Common myeloid progenitor, CD34-positive (primary cell): Measurements from ENCODE around the gene SYNCRIP.

Source experiments
- CTCF ChIA-PET: fragments of 350-600 bp; sonication (Branson Sonifier 250); formaldehyde crosslinking; loops from one replicate; lab custom pipeline; 2021; ENCODE audit warnings: antibody characterized with exemption; lab: Charles Lee
- POLR2A ChIA-PET: fragments of 350-600 bp; sonication (Branson Sonifier 250); formaldehyde crosslinking; loops from one replicate; lab custom pipeline; 2021; ENCODE audit warnings: antibody characterized with exemption; lab: Charles Lee
- DNase-seq, 3 donors: peaks; one replicate each; pipeline versions ENCODE4 v3.0.0 to v3.0.0-alpha.2; 2013
- H3K27ac ChIP-seq, 2 experiments: 1 replicate in 1 of 2; 2 replicates in 1 of 2; pipeline ENCODE4 v1.7.0; 2013; ENCODE audit warnings: inconsistent platforms in 2 of 2, low read length in 2 of 2, mild to moderate bottlenecking in 2 of 2, low read depth in 1 of 2, moderate library complexity in 1 of 2; ENCODE audit not compliant: severe bottlenecking in 2 of 2, insufficient read depth in 1 of 2, poor library complexity in 1 of 2
- H3K27me3 ChIP-seq, 5 experiments: replicated peaks in 2 of 5; 1 replicate in 3 of 5; 2 replicates in 2 of 5; pipeline versions ENCODE4 v1.6.1 to v1.7.0; 2013; ENCODE audit warnings: low read length in 4 of 5, mild to moderate bottlenecking in 2 of 5, moderate library complexity in 2 of 5, inconsistent platforms in 1 of 5; ENCODE audit not compliant: insufficient read depth in 5 of 5, control insufficient read depth in 4 of 5
- H3K36me3 ChIP-seq, 4 experiments: 1 replicate in 2 of 4; 2 replicates in 2 of 4; pipeline versions ENCODE4 v1.6.1 to v1.7.0; 2013; ENCODE audit warnings: low read length in 3 of 4, control low read depth in 1 of 4, mild to moderate bottlenecking in 1 of 4; ENCODE audit not compliant: control insufficient read depth in 4 of 4, insufficient read depth in 4 of 4
- H3K4me1 ChIP-seq, 4 experiments: 1 replicate in 3 of 4; 2 replicates in 1 of 4; pipeline versions ENCODE4 v1.6.1 to v1.7.1; 2013; ENCODE audit warnings: low read length in 3 of 4, mild to moderate bottlenecking in 3 of 4, control low read depth in 1 of 4, inconsistent platforms in 1 of 4, moderate library complexity in 1 of 4; ENCODE audit not compliant: control insufficient read depth in 4 of 4, insufficient read depth in 4 of 4; ENCODE audit errors: control extremely low read depth in 1 of 4
- H3K4me3 ChIP-seq, 7 experiments: 1 replicate in 4 of 7; 2 replicates in 3 of 7; pipeline versions ENCODE4 v1.5.1 to v1.7.0; 2013; ENCODE audit warnings: mild to moderate bottlenecking in 7 of 7, low read length in 6 of 7, moderate library complexity in 6 of 7, inconsistent platforms in 2 of 7, low read depth in 2 of 7, control low read depth in 1 of 7; ENCODE audit not compliant: insufficient read depth in 4 of 7, control insufficient read depth in 1 of 7; ENCODE audit errors: extremely low read depth in 1 of 7
- H3K9me3 ChIP-seq, 5 experiments: 1 replicate in 4 of 5; 2 replicates in 1 of 5; pipeline versions ENCODE4 v1.6.1 to v1.7.1; 2013; ENCODE audit warnings: low read length in 4 of 5, mild to moderate bottlenecking in 2 of 5, inconsistent platforms in 1 of 5, low read depth in 1 of 5, moderate library complexity in 1 of 5; ENCODE audit not compliant: control insufficient read depth in 4 of 5, insufficient read depth in 2 of 5; ENCODE audit errors: control extremely low read depth in 1 of 5
- WGBS: methylation state at CpG from one replicate; pipeline ENCODE4 v1.1.5; 2013; ENCODE audit not compliant: insufficient coverage; 5-methylcytosine and 5-hydroxymethylcytosine counted together

The SYNCRIP gene

GRCh38 chr6:85676086-85676729, 33.5 kb upstream of the SYNCRIP start:
- H3K4me3 ChIP-seq, result peak overlapping the region in 6 of 7 experiments; percentile 86 to 100 (median 99)
- 45% methylated on average over 4 of the region's 6 CpGs for WGBS
- H3K9me3 ChIP-seq, result no peaks in the 10 kb centered on the region
- H3K36me3 ChIP-seq, result peaks cover 0 to 36% (median 9%) of the 10 kb centered on the region in 4 experiments
- peak overlapping the region; percentile 23 to 93 for H3K27ac ChIP-seq
- no peak for DNase-seq
- POLR2A ChIA-PET, result interaction anchor here (1.6 to 3.2 kb wide), 3 partner anchors 33 to 35 kb away, joined by 3 to 107 read pairs (median 13); partner anchors contain the start of gene SYNCRIP
- H3K4me1 ChIP-seq, result peaks cover 22 to 44% (median 34%) of the 10 kb centered on the region in 4 experiments
- CTCF ChIA-PET, result interaction anchor here (0.7 to 5.8 kb wide), 4 partner anchors 8 to 68 kb away, joined by 3 to 80 read pairs (median 4); partner anchors contain the start of gene SYNCRIP
- H3K27me3 ChIP-seq, result no peaks in the 10 kb centered on the region

GRCh38 chr6:85675030-85675819, 32.5 kb upstream of the SYNCRIP start:
- Histone ChIP-seq H3K27ac (no peak overlapping the region), H3K4me1 (peaks cover 22 to 46% (median 36%) of the 10 kb centered on the region in 4 experiments), H3K4me3 (peak overlapping the region in 5 of 7 experiments; percentile 9 to 99 (median 98)), H3K27me3 (no peaks in the 10 kb centered on the region), H3K9me3 (no peaks in the 10 kb centered on the region), H3K36me3 (peaks cover 0 to 36% (median 9%) of the 10 kb centered on the region in 4 experiments)
- CTCF ChIA-PET, result interaction anchor here (0.7 to 5.8 kb wide), 2 partner anchors 24 to 34 kb away, joined by 4 to 80 read pairs; partner anchors contain the start of gene SYNCRIP
- WGBS, result 100% methylated on average over 2 of the region's 4 CpGs
- POLR2A ChIA-PET, result interaction anchor here (0.6 to 1.7 kb wide), 4 partner anchors 32 to 64 kb away, joined by 3 to 13 read pairs (median 3); partner anchors contain the start of gene SYNCRIP
- no peak for DNase-seq

- ChIA-PET POLR2A (interaction anchor here (0.9 to 1.7 kb wide), 3 partner anchors 31 to 35 kb away, joined by 3 to 13 read pairs (median 3); partner anchors contain the start of gene SYNCRIP), CTCF (interaction anchor here (0.7 to 5.8 kb wide), 2 partner anchors 23 to 34 kb away, joined by 4 to 80 read pairs; partner anchors contain the start of gene SYNCRIP)
- no peaks in the 10 kb centered on the region for H3K9me3 ChIP-seq
Measured at GRCh38 chr6:85674604-85675003, 31.9 kb upstream of the SYNCRIP start.

GRCh38 chr6:85673198-85674139, 30.8 kb upstream of the SYNCRIP start:
- H3K36me3 ChIP-seq, result peaks cover 0 to 36% (median 9%) of the 10 kb centered on the region in 4 experiments
- no peaks in the 10 kb centered on the region for H3K27me3 ChIP-seq
- H3K27ac ChIP-seq, result no peak overlapping the region
- no peak overlapping the region for H3K4me3 ChIP-seq
- no peaks in the 10 kb centered on the region for H3K9me3 ChIP-seq
- WGBS, result 87% methylated on average over 4 of the region's 4 CpGs
- no peak for DNase-seq
- ChIA-PET CTCF (interaction anchor here (1.2 to 1.7 kb wide), 2 partner anchors 18 to 318 kb away, joined by 3 to 5 read pairs; no protein-coding TSS in a partner anchor), POLR2A (interaction anchor here (1.1 kb wide), 1 partner anchor 29 kb away, joined by 4 read pairs; no protein-coding TSS in a partner anchor)
- H3K4me1 ChIP-seq, result peaks cover 22 to 42% (median 32%) of the 10 kb centered on the region in 4 experiments

More at GRCh38 chr6:85674604-85675003, 31.9 kb upstream of the SYNCRIP start:
- no peak for DNase-seq
- H3K27ac ChIP-seq, result no peak overlapping the region
- no peak overlapping the region for H3K4me3 ChIP-seq
- peaks cover 24 to 44% (median 35%) of the 10 kb centered on the region in 4 experiments for H3K4me1 ChIP-seq
- peaks cover 0 to 36% (median 9%) of the 10 kb centered on the region in 4 experiments for H3K36me3 ChIP-seq
- H3K27me3 ChIP-seq, result no peaks in the 10 kb centered on the region

GRCh38 chr6:85672623-85673022, 29.9 kb upstream of the SYNCRIP start:
- 93% methylated on average over 3 of the region's 4 CpGs for WGBS
- POLR2A ChIA-PET, result interaction anchor here (1.1 kb wide), 1 partner anchor 29 kb away, joined by 4 read pairs; no protein-coding TSS in a partner anchor
- CTCF ChIA-PET, result interaction anchor here (1.2 to 1.7 kb wide), 2 partner anchors 17 to 318 kb away, joined by 3 to 5 read pairs; no protein-coding TSS in a partner anchor

GRCh38 chr6:85672050-85672449, 29.4 kb upstream of the SYNCRIP start:
- peaks cover 0 to 3% (median 0%) of the 10 kb centered on the region in 5 experiments for H3K9me3 ChIP-seq
- no peaks in the 10 kb centered on the region for H3K27me3 ChIP-seq
- no peak for DNase-seq
- ChIA-PET POLR2A (no interaction called here), CTCF (interaction anchor here (1.2 to 1.7 kb wide), 2 partner anchors 16 to 317 kb away, joined by 3 to 5 read pairs; no protein-coding TSS in a partner anchor)
- no peak overlapping the region for H3K27ac ChIP-seq
- H3K4me1 ChIP-seq, result peaks cover 16 to 39% (median 28%) of the 10 kb centered on the region in 4 experiments
- peaks cover 0 to 32% (median 9%) of the 10 kb centered on the region in 4 experiments for H3K36me3 ChIP-seq
- H3K4me3 ChIP-seq, result no peak overlapping the region

More at GRCh38 chr6:85672623-85673022, 29.9 kb upstream of the SYNCRIP start:
- H3K4me3 ChIP-seq, result no peak overlapping the region
- peaks cover 21 to 40% (median 29%) of the 10 kb centered on the region in 4 experiments for H3K4me1 ChIP-seq
- H3K27me3 ChIP-seq, result no peaks in the 10 kb centered on the region
- H3K9me3 ChIP-seq, result no peaks in the 10 kb centered on the region
- DNase-seq, result no peak
- no peak overlapping the region for H3K27ac ChIP-seq
- peaks cover 0 to 36% (median 9%) of the 10 kb centered on the region in 4 experiments for H3K36me3 ChIP-seq
